IgD-negative memory B cell (primary cell): ENCODE measurements around the gene MTMR10. TPM values are rescaled to one million over a fixed set of nuclear protein-coding genes. Genes with fewer than 3 reads are reported as not detected.

ENCODE experiments used
- H3K27ac Mint-ChIP-seq, 3 donors: one replicate each; pipeline ENCODE4 v1.8.0; 2020 to 2022; ENCODE audit warnings: mild to moderate bottlenecking in 3 of 3, mixed read lengths in 3 of 3, moderate library complexity in 1 of 3
- H3K27me3 Mint-ChIP-seq: one replicate; pipeline ENCODE4 v1.8.0; 2021; ENCODE audit warnings: mixed read lengths
- H3K36me3 Mint-ChIP-seq: one replicate; pipeline ENCODE4 v1.8.0; 2020; ENCODE audit warnings: mild to moderate bottlenecking, mixed read lengths
- H3K4me1 Mint-ChIP-seq, 3 donors: one replicate each; pipeline ENCODE4 v1.8.0; 2020 to 2022; ENCODE audit warnings: mixed read lengths in 3 of 3, mild to moderate bottlenecking in 1 of 3
- H3K4me3 Mint-ChIP-seq, 4 donors: one replicate each; pipeline ENCODE4 v1.8.0; 2020 to 2022; ENCODE audit warnings: mild to moderate bottlenecking in 4 of 4, mixed read lengths in 4 of 4, moderate library complexity in 3 of 4
- H3K9me3 Mint-ChIP-seq, 3 donors: one replicate each; pipeline ENCODE4 v1.8.0; 2020 to 2021; ENCODE audit warnings: mixed read lengths in 3 of 3, mild to moderate bottlenecking in 1 of 3
- polyA plus RNA-seq: library from polyadenylated mRNA; unstranded; fragments of 300-500 nt; fragmentation: Illumina TruSeq; gene quantifications from one replicate; pipeline ENCODE4 v1.2.3, GENCODE V29; 2021

The MTMR10 gene
- polyA plus RNA-seq, 1 donor from 2014 or later = 15.5 TPM

DNA sequence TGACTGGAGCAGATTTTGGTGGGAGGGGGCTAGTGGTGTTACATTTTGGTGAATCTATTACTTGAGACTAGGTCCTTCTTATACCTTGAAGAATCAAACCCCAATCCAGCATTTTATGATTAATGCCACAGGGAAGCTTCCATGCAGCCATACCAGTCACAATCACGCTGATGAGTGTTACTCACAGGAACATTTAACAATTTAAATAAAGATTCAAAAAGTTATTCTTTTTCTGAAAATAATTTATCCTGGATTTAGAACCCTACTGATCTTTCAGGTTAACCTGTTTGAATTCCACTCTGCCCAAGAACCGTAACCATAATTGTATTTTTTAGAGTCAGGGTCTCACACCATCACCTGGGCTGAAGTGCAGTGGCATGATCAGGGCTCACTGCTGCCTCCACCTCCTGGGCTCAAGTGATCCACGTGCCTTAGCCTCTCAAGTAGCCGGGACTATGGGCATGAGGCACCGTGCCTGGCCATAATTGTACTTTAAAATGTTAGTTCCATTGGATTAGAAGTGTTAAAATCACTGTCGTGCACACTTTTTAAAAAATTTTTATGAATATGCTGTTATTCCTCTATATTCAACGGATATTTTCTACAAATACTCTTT, 929 bp upstream of the MTMR10 start:
- peak overlapping the region; percentile 80 to 91 (median 85) for H3K27ac Mint-ChIP-seq
- H3K9me3 Mint-ChIP-seq = peaks cover 0 to under 1% (median 0%) of the 10 kb centered on the region in 3 donors
- peaks cover 19 to 34% (median 29%) of the 10 kb centered on the region in 3 donors for H3K4me1 Mint-ChIP-seq
- peaks cover 2% of the 10 kb centered on the region for H3K36me3 Mint-ChIP-seq
- H3K4me3 Mint-ChIP-seq = peak overlapping the region; percentile 53 to 89 (median 81)
- no peaks in the 10 kb centered on the region for H3K27me3 Mint-ChIP-seq

DNA sequence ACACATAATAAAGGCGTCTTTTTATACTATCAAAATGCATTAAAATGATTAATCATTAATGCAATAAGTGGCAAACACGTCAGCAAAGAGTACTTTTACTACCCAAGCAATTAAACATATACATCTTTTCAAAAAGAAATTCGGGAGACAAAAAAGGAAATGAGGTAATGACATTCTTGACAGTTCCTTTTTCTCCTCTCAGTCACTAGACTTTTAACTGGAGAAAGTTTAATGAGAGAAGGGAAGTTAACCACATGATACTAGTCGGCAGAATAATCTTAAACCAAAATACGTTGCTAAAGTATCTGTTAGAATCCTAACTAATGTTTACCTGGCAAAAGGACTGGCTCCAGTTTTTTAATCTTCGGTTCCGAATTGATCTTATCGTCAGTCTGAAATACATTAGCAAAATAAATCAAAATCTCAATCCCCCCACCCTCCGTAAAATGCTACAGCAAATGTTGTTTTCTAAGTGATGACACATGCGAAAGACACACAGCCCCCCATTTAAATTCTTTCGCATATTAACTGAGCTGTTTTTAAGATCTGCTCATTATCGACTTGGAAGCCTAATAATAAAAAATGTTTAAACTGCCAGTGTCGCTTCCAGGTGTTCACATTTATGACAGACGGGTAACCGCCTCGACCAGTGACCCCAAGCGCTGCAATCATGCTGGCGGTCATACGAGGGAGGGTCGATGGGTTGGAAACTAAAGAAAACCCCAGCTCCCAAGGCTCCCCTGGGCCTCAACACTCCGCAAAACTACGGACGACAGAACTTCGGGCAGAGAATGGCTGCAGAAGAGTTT, 778 bp downstream of the MTMR10 start:
- Mint-ChIP-seq H3K4me3 (peak overlapping the region; percentile 96 to 98 (median 96)), H3K27me3 (no peaks in the 10 kb centered on the region), H3K9me3 (no peaks in the 10 kb centered on the region), H3K4me1 (peaks cover 19 to 34% (median 33%) of the 10 kb centered on the region in 3 donors), H3K27ac (peak overlapping the region; percentile 93 to 97 (median 96)), H3K36me3 (no peaks in the 10 kb centered on the region)

DNA sequence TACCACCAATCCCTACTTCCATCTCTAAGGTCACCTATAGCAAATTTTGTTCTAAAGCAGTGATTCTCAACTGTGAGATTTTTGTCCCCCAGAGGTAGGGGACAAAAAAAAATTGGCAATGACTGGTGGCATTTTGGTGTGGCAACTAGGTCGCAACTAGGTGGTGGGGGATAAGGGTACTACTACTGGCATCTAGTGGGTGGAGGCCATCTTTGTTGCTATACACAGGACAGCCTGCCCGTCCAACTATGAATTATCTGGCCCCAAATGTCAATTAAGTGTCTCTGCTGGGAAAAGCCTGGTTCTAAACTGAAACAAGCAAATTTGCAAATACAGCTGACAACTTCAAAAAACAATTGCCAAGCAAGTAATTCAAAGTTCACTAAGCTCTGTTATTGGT, 1.4 kb downstream of the MTMR10 start:
- no peaks in the 10 kb centered on the region for H3K36me3 Mint-ChIP-seq
- peaks cover 25 to 37% (median 34%) of the 10 kb centered on the region in 3 donors for H3K4me1 Mint-ChIP-seq
- H3K27me3 Mint-ChIP-seq = no peaks in the 10 kb centered on the region
- peak overlapping the region; percentile 59 to 97 (median 93) for H3K27ac Mint-ChIP-seq
- peak overlapping the region; percentile 96 to 98 (median 96) for H3K4me3 Mint-ChIP-seq
- no peaks in the 10 kb centered on the region for H3K9me3 Mint-ChIP-seq

DNA sequence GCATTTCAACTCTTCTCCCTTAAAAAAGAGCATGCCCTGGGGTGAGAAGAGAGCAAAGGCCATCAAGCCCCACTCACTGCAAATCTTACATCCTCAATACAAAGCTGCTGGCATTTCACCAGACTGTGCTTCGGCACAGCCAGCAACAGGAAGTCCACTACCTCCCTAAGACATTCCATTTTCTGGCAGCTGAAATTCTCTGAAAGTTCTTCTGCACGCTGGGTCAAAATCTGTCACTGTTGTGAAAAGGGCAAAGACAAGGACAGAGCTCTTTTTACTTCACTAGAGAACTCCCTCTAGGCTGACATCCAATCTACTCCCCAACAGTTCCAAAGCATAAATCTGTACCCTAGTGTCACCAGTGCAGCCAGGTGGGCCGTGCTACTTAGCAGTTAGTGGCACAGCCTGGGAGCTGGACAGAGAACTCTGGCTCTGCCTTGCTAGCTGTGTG, 6.3 kb downstream of the MTMR10 start:
- peak overlapping the region in 2 of 3 donors; percentile 6 to 28 for H3K27ac Mint-ChIP-seq
- H3K27me3 Mint-ChIP-seq = no peaks in the 10 kb centered on the region
- peaks cover 53 to 70% (median 58%) of the 10 kb centered on the region in 3 donors for H3K4me1 Mint-ChIP-seq
- peaks cover 11% of the 10 kb centered on the region for H3K36me3 Mint-ChIP-seq
- H3K9me3 Mint-ChIP-seq = no peaks in the 10 kb centered on the region
- peak overlapping the region; percentile 41 to 90 (median 74) for H3K4me3 Mint-ChIP-seq

DNA sequence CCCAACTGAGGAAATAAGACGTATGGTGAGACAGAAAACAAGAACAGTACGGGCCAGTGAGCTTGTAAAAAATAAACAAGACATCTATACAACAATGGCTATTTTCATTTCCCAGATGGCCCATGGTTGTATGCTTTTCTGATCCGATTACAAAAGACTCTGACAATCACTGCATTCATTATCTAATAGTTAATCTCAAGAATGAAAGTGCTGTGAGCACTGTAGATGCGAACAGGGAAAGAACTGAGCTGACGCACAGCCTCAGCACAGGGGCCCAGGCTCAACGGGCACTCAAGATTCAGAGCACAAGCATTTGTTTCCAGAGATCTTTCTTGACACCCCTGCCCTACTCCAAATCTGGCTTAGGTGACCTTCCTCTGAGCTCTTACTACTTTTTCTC, 6.9 kb downstream of the MTMR10 start:
- Mint-ChIP-seq H3K4me3 (peak overlapping the region; percentile 41 to 90 (median 74)), H3K4me1 (peaks cover 54 to 72% (median 59%) of the 10 kb centered on the region in 3 donors), H3K27ac (peak overlapping the region in 2 of 3 donors; percentile 6 to 28), H3K9me3 (no peaks in the 10 kb centered on the region), H3K27me3 (no peaks in the 10 kb centered on the region), H3K36me3 (peaks cover 14% of the 10 kb centered on the region)

DNA sequence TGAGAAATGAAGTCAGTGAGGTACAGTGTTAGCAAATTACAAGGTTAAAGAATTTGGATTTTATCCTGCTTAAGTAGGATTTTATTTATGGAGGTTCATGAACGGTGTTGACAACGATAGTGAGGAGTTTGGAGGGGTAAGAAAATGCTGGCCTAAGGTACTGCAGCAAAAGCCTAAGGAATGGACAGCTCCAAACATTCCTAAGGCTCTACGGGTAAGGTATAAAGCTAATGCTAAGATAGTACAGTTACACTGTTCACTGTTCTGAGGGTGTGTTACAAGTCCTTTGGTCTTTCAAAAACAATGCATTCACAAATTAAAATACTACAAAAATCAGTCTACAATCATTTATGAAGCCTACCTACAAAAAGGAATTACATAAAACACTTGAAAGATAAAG, 7.3 kb downstream of the MTMR10 start:
- Mint-ChIP-seq H3K27ac (peak overlapping the region; percentile 0 to 85 (median 28)), H3K9me3 (no peaks in the 10 kb centered on the region), H3K27me3 (no peaks in the 10 kb centered on the region), H3K36me3 (peaks cover 18% of the 10 kb centered on the region), H3K4me1 (peaks cover 58 to 75% (median 63%) of the 10 kb centered on the region in 3 donors), H3K4me3 (peak overlapping the region; percentile 41 to 90 (median 74))

DNA sequence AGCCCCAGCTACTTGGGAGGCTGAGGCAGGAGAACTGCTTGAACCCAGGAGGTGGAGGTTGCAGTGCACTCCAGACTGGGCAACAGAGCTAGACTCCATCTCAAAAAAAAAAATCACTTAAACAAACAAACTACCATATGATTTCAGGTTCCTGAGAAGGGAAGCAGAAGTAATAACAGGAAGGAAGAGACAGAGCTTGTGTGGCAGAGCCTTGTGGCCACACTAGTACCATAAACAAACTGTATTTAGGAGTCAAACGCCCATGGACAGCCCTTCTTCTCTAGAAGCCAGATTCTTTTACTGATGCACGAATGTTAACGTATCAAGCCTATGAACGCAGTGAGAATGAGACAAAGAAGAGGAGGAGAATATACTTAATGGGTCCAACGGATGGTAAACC, 12.0 kb downstream of the MTMR10 start:
- Mint-ChIP-seq H3K27ac (peak overlapping the region in 2 of 3 donors; percentile 52 to 63), H3K36me3 (peaks cover 18% of the 10 kb centered on the region), H3K27me3 (no peaks in the 10 kb centered on the region), H3K4me3 (peak overlapping the region; percentile 57 to 90 (median 72)), H3K9me3 (no peaks in the 10 kb centered on the region), H3K4me1 (peaks cover 48 to 67% (median 66%) of the 10 kb centered on the region in 3 donors)

DNA sequence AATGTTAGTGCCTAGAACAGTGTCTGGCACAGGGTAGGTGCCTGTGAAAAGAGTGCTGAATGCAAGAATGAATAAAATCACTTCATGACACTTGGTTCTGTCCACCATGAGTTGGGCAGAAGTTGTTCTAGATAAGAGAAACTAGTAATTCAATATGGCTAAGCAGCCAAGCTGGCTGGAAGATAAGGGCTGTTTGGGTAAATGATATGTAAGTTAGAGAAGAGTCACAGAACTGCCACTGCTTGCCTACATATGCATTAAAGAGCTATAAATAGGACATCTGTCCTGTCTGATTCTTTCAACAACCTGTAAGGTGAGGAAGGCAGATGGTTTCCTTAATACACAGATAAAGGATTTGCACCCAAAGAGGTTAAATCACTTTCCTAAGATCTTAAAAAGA, 13.1 kb downstream of the MTMR10 start:
- H3K36me3 Mint-ChIP-seq = peaks cover 18% of the 10 kb centered on the region
- H3K27ac Mint-ChIP-seq = no peak overlapping the region
- no peak overlapping the region for H3K4me3 Mint-ChIP-seq

DNA sequence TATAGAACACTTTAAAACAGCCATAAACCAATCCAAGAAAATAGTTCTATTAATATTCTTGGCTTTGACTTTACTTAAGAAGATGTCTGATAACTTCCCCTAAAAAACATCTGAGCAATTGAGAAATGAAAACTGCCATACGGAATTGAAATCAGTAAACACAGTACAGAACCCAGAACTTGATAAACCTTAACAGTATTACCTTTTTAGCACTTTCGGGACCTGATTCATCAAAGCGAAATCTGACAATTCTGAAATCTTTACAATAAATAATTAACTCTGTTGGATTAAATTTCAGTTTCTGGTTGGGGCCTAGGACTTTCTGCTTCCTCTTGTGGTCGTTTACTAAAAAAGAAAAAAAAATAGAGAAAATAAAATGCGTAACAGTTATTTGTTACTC, 17.3 kb downstream of the MTMR10 start:
- H3K4me3 Mint-ChIP-seq = no peak overlapping the region
- peaks cover 24 to 45% (median 43%) of the 10 kb centered on the region in 3 donors for H3K4me1 Mint-ChIP-seq
- H3K27me3 Mint-ChIP-seq = no peaks in the 10 kb centered on the region
- H3K9me3 Mint-ChIP-seq = no peaks in the 10 kb centered on the region
- H3K27ac Mint-ChIP-seq = no peak overlapping the region
- peaks cover 10% of the 10 kb centered on the region for H3K36me3 Mint-ChIP-seq

More for the DNA sequence above, 13.1 kb downstream of the MTMR10 start:
- H3K27me3 Mint-ChIP-seq = no peaks in the 10 kb centered on the region
- no peaks in the 10 kb centered on the region for H3K9me3 Mint-ChIP-seq
- peaks cover 41 to 57% (median 56%) of the 10 kb centered on the region in 3 donors for H3K4me1 Mint-ChIP-seq

DNA sequence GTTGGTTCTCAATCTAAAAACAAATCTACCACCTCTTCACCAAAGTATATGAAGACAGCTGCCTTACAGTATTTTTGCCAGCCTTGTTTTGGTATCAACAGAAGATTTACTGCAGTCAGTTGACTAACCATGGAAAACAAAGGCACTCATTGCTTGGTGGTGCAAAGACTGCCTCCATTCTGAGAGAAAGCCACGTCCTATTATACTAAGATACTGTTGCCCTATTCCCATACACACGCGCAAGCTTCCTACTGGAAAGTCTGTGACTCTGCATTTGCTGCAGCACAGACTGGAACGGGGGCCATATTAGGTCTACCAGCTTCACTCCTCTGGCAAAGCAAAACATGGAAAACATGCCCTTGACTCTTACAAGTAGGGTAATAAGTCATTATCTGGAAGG, 18.0 kb downstream of the MTMR10 start:
- Mint-ChIP-seq H3K4me1 (peaks cover 23 to 42% (median 40%) of the 10 kb centered on the region in 3 donors), H3K9me3 (no peaks in the 10 kb centered on the region), H3K27me3 (no peaks in the 10 kb centered on the region), H3K27ac (peak overlapping the region in 1 of 3 donors; percentile 40), H3K4me3 (no peak overlapping the region), H3K36me3 (peaks cover 10% of the 10 kb centered on the region)

DNA sequence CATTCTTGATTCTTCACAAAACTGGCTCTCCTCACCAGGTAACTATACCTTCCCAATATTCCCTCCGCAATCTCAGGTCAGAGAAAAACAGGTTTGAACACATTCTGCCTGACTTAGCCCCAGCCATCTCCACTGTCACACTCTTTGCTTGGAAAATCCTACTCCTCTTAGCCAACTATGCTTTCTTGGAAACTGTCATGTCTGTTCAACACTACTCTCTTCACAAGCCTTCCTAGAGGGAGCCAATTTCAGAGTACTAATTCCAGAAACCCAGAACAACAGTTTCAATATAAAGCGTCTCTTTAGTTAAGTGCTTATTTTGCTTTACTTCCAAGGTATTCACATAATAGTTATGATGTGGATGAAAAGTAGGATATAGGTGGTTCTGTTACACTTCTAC, 21.7 kb downstream of the MTMR10 start:
- H3K4me1 Mint-ChIP-seq = peaks cover 12 to 30% (median 29%) of the 10 kb centered on the region in 3 donors
- no peaks in the 10 kb centered on the region for H3K9me3 Mint-ChIP-seq
- H3K27ac Mint-ChIP-seq = no peak overlapping the region
- H3K36me3 Mint-ChIP-seq = peaks cover 10% of the 10 kb centered on the region
- H3K4me3 Mint-ChIP-seq = peak overlapping the region in 1 of 4 donors; percentile 55
- H3K27me3 Mint-ChIP-seq = no peaks in the 10 kb centered on the region

DNA sequence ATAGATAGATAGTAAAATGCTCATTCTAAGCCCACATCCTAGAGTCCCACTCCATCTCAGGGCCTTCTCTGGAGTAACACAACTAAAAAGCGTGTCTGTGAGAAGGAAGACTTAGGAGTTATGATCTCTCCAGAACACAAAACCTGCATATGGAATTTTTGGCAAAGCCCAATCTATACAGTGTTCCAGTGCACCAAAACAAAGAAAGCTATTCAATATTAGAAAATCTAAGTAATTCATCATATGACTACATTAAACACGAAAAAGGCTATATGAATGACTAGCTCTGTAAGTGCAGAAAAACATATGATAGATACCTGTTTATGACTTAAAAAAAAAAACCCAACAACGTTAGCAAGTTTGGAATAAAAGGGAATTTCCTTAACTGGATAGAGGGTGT, 27.7 kb downstream of the MTMR10 start:
- Mint-ChIP-seq H3K27me3 (no peaks in the 10 kb centered on the region), H3K9me3 (no peaks in the 10 kb centered on the region), H3K4me3 (no peak overlapping the region), H3K4me1 (peaks cover 8 to 22% (median 21%) of the 10 kb centered on the region in 3 donors), H3K36me3 (peaks cover 6% of the 10 kb centered on the region), H3K27ac (no peak overlapping the region)

DNA sequence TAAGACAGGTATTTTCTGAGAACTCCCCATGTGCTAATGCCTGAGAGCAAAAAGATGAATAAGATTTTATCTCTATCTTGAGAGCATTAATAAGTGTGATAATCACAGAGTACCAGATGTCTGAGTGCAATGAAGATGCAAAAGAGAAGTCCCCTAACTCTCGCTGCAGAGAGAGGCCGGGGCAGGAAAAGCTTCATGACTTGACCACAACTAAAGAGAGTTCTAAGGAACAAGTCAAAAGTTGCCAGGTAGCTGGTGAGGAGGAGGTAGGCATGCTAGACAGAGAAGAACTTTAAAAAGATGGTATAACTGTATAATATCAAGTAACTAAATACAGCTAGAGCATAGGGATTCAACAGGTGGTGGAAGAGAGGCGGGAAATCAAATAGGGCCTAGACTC, 28.8 kb downstream of the MTMR10 start:
- no peaks in the 10 kb centered on the region for H3K27me3 Mint-ChIP-seq
- H3K27ac Mint-ChIP-seq = peak overlapping the region in 1 of 3 donors; percentile 64
- peaks cover 9% of the 10 kb centered on the region for H3K36me3 Mint-ChIP-seq
- H3K4me3 Mint-ChIP-seq = no peak overlapping the region
- no peaks in the 10 kb centered on the region for H3K9me3 Mint-ChIP-seq
- peaks cover 8 to 19% (median 19%) of the 10 kb centered on the region in 3 donors for H3K4me1 Mint-ChIP-seq

DNA sequence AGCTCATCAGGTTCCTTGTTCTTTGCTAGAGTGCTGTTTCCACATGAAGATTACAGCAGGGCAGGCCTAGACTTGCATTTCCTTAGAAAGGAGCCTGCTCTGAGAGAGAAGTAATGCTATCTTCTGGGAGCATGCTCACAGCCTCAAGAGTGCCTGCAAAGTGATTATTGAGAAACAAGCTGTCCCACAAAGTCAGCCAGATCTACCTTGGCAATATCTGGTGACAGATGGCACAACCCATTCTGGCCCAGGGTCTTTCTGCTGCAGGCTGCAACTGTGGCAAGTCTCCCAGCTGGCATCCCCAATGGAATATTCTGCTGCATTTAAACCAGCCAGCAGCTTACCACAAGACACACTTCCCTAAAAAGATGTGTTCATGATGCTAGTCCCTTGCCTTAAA, 29.3 kb downstream of the MTMR10 start:
- Mint-ChIP-seq H3K4me3 (no peak overlapping the region), H3K27me3 (no peaks in the 10 kb centered on the region), H3K36me3 (peaks cover 10% of the 10 kb centered on the region), H3K27ac (no peak overlapping the region), H3K9me3 (no peaks in the 10 kb centered on the region), H3K4me1 (peaks cover 8 to 19% (median 19%) of the 10 kb centered on the region in 3 donors)

DNA sequence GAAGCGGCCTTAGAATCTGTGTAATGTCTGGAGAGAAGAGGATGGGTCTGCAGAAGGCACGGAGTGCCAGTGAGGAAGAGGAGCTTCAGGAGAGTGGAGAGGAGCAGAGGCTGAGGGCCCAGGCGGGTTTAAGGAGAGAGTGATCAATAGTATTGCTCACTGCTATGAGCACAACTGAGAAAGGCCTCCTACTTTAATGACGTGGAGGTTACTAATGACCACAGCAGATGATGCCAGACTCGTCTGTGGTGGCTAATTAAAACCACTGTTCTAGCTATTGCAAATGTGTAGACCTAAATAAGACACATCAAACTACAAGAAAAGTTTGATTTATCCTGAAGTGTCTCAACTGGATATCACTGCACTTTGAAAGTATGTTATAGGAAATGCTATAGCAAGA, 33.2 kb downstream of the MTMR10 start:
- Mint-ChIP-seq H3K27ac (no peak overlapping the region), H3K4me3 (no peak overlapping the region), H3K36me3 (peaks cover 14% of the 10 kb centered on the region), H3K9me3 (no peaks in the 10 kb centered on the region), H3K4me1 (peaks cover 5 to 7% (median 5%) of the 10 kb centered on the region in 3 donors), H3K27me3 (no peaks in the 10 kb centered on the region)
